ENCODE results near the gene PGF.
"Not testable (repeated sequence)": the region's sequence is repeated elsewhere in the genome, so short reads cannot be mapped to it uniquely, and the experiment has no call there.

Gene PGF

GRCh38 chr14:74955229-74956026 lies at the start of gene PGF:
Gene PGF (minus strand): TSS chr14:74955597. CDS start chr14:74955242, 355 bp downstream.
- H3K4me3 ChIP-seq (ENCODE audit: low read length), result peak within 1 kb of the TSS; percentile 69
- peak; percentile 65 for DNase-seq (ENCODE audit: low read depth)
- TF ChIP-seq CTCF (IDR thresholded peaks at IDR 0.05; ENCODE audit: insufficient read depth, low read depth, low read length, missing control alignments), result no peak

GRCh38 chr14:75003250-75004027 lies 48.0 kb upstream of the PGF start:
- TF ChIP-seq CTCF (IDR thresholded peaks at IDR 0.05; ENCODE audit: insufficient read depth, low read depth, low read length, missing control alignments), result no peak
- H3K4me3 ChIP-seq (ENCODE audit: low read length), result peak overlapping the region; percentile 82
- no peak for DNase-seq (ENCODE audit: low read depth)

- TF ChIP-seq CTCF (IDR thresholded peaks at IDR 0.05; ENCODE audit: insufficient read depth, low read depth, low read length, missing control alignments), result no peak
- H3K4me3 ChIP-seq (ENCODE audit: low read length), result peak within 1 kb of the TSS; percentile 82
- DNase-seq (ENCODE audit: low read depth), result peak; percentile 98
Observed at GRCh38 chr14:75002392-75003249, 47.2 kb upstream of the PGF start, which contains the start of gene EIF2B2. Gene EIF2B2 (plus strand): TSS chr14:75002921. CDS start chr14:75002991, 70 bp downstream.

GRCh38 chr14:75001899-75002298 lies 46.5 kb upstream of the PGF start:
- no peak for TF ChIP-seq CTCF (IDR thresholded peaks at IDR 0.05; ENCODE audit: insufficient read depth, low read depth, low read length, missing control alignments)
- H3K4me3 ChIP-seq (ENCODE audit: low read length), result peak overlapping the region; percentile 82
- no peak for DNase-seq (ENCODE audit: low read depth)

- no peak for DNase-seq (ENCODE audit: low read depth)
- no peak for TF ChIP-seq CTCF (IDR thresholded peaks at IDR 0.05; ENCODE audit: insufficient read depth, low read depth, low read length, missing control alignments)
- no peak overlapping the region for H3K4me3 ChIP-seq (ENCODE audit: low read length)
Observed at GRCh38 chr14:75001261-75001660, 45.9 kb upstream of the PGF start.

GRCh38 chr14:74995781-74996180 lies 40.4 kb upstream of the PGF start:
- DNase-seq (ENCODE audit: low read depth); H3K4me3 ChIP-seq (ENCODE audit: low read length): not testable (repeated sequence)

- not testable (repeated sequence) for H3K4me3 ChIP-seq (ENCODE audit: low read length); DNase-seq (ENCODE audit: low read depth)
Observed at GRCh38 chr14:74994182-74994581, 38.8 kb upstream of the PGF start.
